Measurements from ENCODE around the gene C21orf91. TPM values are rescaled to one million over a fixed set of nuclear protein-coding genes. Genes with fewer than 3 reads are reported as not detected.

C21orf91 gene
- 5.9 and 8.3 TPM in 2 replicates for total RNA-seq

GRCh38 chr21:17819114-17819876 lies at the start of gene C21orf91:
TSS of gene C21orf91 (minus strand) at chr21:17819356. CDS start at chr21:17818318, 1,038 bp downstream.

Other genes with a start within 250 kb of the C21orf91 start
- 41.7 and 55.4 TPM in 2 replicates for gene BTG3, start 206.5 kb downstream of the C21orf91 start, total RNA-seq